NCI-H1105 (cell line): ENCODE data around the gene HAUS8.
A peak's percentile ranks its signal among the peaks of the same experiment; 100 is the strongest.

Experiments
- DNase-seq: peaks from one replicate; lab custom pipeline; 2025; lab: John Stamatoyannopoulos, UW

HAUS8 gene

GRCh38 chr19:17075864-17076542 lies 751 bp upstream of the HAUS8 start:
- no peak for DNase-seq

GRCh38 chr19:17074634-17075034 lies 618 bp downstream of the HAUS8 start:
- DNase-seq = no peak

GRCh38 chr19:17073869-17074633 lies 1.2 kb downstream of the HAUS8 start:
- peak; percentile 26 for DNase-seq

GRCh38 chr19:17070912-17071311 lies 4.3 kb downstream of the HAUS8 start:
- DNase-seq = no peak

- DNase-seq = no peak
These were observed 4.8 kb downstream of the HAUS8 start for GRCh38 chr19:17070421-17070820.

- DNase-seq = no peak
These were observed 6.1 kb downstream of the HAUS8 start for GRCh38 chr19:17069193-17069592.

- DNase-seq = no peak
These were observed 11.8 kb downstream of the HAUS8 start for GRCh38 chr19:17063428-17063827.

- no peak for DNase-seq
These were observed 13.6 kb downstream of the HAUS8 start for GRCh38 chr19:17061691-17062090.

- no peak for DNase-seq
These were observed 14.0 kb downstream of the HAUS8 start for GRCh38 chr19:17061205-17061604.

GRCh38 chr19:17060802-17061201 lies 14.4 kb downstream of the HAUS8 start:
- no peak for DNase-seq

- DNase-seq = no peak
These were observed 17.0 kb downstream of the HAUS8 start for GRCh38 chr19:17058236-17058635.

GRCh38 chr19:17055636-17056035 lies 19.6 kb downstream of the HAUS8 start:
- no peak for DNase-seq

- DNase-seq = no peak
These were observed 20.5 kb downstream of the HAUS8 start for GRCh38 chr19:17054746-17055145.

- DNase-seq = no peak
These were observed 22.8 kb downstream of the HAUS8 start for GRCh38 chr19:17052439-17052838.

- no peak for DNase-seq
These were observed 25.5 kb downstream of the HAUS8 start for GRCh38 chr19:17049711-17050280.

GRCh38 chr19:17048885-17049453 lies 26.3 kb downstream of the HAUS8 start:
- DNase-seq = no peak

- no peak for DNase-seq
These were observed 29.2 kb downstream of the HAUS8 start for GRCh38 chr19:17045907-17046502.

GRCh38 chr19:17043744-17044143 lies 31.5 kb downstream of the HAUS8 start:
- no peak for DNase-seq

- DNase-seq = no peak
These were observed 33.3 kb downstream of the HAUS8 start for GRCh38 chr19:17041976-17042375.

GRCh38 chr19:17037966-17038500 lies 37.2 kb downstream of the HAUS8 start:
- no peak for DNase-seq

- DNase-seq = no peak
These were observed 38.1 kb downstream of the HAUS8 start for GRCh38 chr19:17037184-17037583.

GRCh38 chr19:17036640-17037039 lies 38.6 kb downstream of the HAUS8 start:
- DNase-seq = no peak
